ENCODE measurements around the gene UNC45B.

GRCh38 chr17:35187481-35187880 lies 39.9 kb downstream of the UNC45B start:
- no peak for TF ChIP-seq EZH2 (IDR thresholded peaks at IDR 0.05; ENCODE audit: borderline replicate concordance, insufficient read depth, low read depth, low read length, poor library complexity, severe bottlenecking)
- TF ChIP-seq, protein P1, sequence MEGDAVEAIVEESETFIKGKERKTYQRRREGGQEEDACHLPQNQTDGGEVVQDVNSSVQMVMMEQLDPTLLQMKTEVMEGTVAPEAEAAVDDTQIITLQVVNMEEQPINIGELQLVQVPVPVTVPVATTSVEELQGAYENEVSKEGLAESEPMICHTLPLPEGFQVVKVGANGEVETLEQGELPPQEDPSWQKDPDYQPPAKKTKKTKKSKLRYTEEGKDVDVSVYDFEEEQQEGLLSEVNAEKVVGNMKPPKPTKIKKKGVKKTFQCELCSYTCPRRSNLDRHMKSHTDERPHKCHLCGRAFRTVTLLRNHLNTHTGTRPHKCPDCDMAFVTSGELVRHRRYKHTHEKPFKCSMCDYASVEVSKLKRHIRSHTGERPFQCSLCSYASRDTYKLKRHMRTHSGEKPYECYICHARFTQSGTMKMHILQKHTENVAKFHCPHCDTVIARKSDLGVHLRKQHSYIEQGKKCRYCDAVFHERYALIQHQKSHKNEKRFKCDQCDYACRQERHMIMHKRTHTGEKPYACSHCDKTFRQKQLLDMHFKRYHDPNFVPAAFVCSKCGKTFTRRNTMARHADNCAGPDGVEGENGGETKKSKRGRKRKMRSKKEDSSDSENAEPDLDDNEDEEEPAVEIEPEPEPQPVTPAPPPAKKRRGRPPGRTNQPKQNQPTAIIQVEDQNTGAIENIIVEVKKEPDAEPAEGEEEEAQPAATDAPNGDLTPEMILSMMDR (IDR thresholded peaks at IDR 0.05), result no peak

All from B cell (primary cell).